ENCODE data around the gene COL13A1. TPM values are rescaled to one million over a fixed set of nuclear protein-coding genes. Genes with fewer than 3 reads are reported as not detected.
A peak's percentile ranks its signal among the peaks of the same experiment; 100 is the strongest.

COL13A1 gene
- total RNA-seq, 4 donors from 2014 or later = 0.19 to 6.9 (median 2.4) TPM

DNA sequence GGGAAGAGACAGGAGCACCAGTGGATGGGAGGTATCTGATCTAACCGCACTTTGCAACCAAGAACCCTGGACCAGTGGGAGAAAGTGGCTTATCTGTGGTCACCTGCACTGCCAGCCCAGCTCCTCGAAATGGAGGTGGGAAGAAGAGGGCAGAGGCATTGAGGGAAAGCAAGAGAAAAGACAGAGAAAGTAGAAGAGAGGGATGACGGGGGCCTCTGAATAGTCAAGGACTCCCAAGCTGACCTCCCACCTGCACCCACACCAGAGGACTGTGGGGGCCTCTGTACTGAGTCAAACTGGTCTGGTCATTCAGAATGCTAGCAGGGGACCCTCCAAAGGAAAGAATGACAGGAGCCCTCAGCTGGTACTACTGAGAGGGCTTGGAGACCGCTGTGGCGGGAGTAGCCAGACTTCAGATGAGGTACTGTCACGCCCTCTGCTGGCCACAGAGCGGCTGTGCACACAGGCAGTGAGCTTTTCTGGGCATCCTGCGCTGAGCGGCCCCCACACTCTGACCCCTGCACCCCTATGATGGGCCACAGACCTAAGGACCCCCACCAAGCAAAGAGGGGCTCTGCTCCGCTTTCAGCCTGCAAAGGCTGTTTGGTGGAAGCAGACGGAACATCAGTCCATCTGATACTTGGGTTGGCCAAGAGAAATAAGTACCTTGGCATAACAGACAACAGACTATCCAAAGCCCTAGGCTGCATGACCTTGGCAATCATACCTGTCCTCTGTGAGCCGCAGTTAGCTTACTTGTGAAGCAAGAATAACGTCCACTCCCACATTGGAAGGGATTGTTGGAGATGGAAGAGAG, 112.9 kb downstream of the COL13A1 start:
- Histone ChIP-seq H3K27me3 (no peaks in the 10 kb centered on the region), H3K36me3 (no peaks in the 10 kb centered on the region), H3K4me1 (peaks cover 19 to 23% of the 10 kb centered on the region in 2 donors), H3K27ac (no peak overlapping the region), H3K9me3 (no peaks in the 10 kb centered on the region), H3K4me3 (no peak overlapping the region)
- in situ Hi-C loops (cut with MboI; ENCODE audit: low sequenced_read_pairs in 4 of 4) = loop anchor here in 1 of 4 donors (25.0 kb wide), 1 partner anchor 277 kb away; the partner anchor contains the start of gene FAM241B
- TF ChIP-seq POLR2A (IDR thresholded peaks at IDR 0.05) = no peak
- TF ChIP-seq, protein P1, sequence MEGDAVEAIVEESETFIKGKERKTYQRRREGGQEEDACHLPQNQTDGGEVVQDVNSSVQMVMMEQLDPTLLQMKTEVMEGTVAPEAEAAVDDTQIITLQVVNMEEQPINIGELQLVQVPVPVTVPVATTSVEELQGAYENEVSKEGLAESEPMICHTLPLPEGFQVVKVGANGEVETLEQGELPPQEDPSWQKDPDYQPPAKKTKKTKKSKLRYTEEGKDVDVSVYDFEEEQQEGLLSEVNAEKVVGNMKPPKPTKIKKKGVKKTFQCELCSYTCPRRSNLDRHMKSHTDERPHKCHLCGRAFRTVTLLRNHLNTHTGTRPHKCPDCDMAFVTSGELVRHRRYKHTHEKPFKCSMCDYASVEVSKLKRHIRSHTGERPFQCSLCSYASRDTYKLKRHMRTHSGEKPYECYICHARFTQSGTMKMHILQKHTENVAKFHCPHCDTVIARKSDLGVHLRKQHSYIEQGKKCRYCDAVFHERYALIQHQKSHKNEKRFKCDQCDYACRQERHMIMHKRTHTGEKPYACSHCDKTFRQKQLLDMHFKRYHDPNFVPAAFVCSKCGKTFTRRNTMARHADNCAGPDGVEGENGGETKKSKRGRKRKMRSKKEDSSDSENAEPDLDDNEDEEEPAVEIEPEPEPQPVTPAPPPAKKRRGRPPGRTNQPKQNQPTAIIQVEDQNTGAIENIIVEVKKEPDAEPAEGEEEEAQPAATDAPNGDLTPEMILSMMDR (IDR thresholded peaks at IDR 0.05 in 4 of 5, conservative IDR thresholded peaks at IDR 0.05 in 1 of 5) = peak; percentile 90 to 96 (median 95)
- ATAC-seq (peak; percentile 52 to 73), DNase-seq (peak; percentile 41 to 62)
- intact Hi-C loops (cut with DNase I; ENCODE audit: low total_unique reads) = loop anchor here (1.0 to 10.0 kb wide), 4 partner anchors 31 to 280 kb away; partner anchors contain the start of genes COL13A1 and FAM241B

DNA sequence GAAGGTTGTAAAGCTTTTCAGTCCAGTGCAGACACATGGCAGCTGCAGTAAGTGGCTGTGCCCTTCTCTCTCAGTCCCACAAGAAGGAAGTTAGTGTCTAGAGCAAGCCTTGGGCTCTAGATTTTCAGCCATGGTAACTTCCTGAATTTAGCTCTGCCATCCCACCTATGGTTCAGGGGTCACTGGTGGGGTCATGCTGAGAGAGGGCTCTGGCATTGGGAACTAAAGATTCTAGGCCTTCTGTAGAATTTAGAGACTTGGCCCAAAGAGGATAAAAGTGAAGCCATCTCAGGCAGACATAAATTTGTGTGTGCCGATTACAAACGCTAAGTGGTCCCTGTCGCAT, 113.5 kb downstream of the COL13A1 start:
- Histone ChIP-seq H3K36me3 (no peaks in the 10 kb centered on the region), H3K27me3 (no peaks in the 10 kb centered on the region), H3K9me3 (no peaks in the 10 kb centered on the region), H3K4me1 (peaks cover 19 to 23% of the 10 kb centered on the region in 2 donors), H3K4me3 (no peak overlapping the region), H3K27ac (no peak overlapping the region)
- DNase-seq (no peak), ATAC-seq (no peak)
- intact Hi-C loops (cut with DNase I; ENCODE audit: low total_unique reads) = loop anchor here (5.0 to 10.0 kb wide), 2 partner anchors 48 to 280 kb away; partner anchors contain the start of gene FAM241B
- in situ Hi-C loops (cut with MboI; ENCODE audit: low sequenced_read_pairs in 4 of 4) = loop anchor here in 1 of 4 donors (25.0 kb wide), 1 partner anchor 278 kb away; the partner anchor contains the start of gene FAM241B
- TF ChIP-seq, protein P1 (IDR thresholded peaks at IDR 0.05 in 4 of 5, conservative IDR thresholded peaks at IDR 0.05 in 1 of 5) = no peak
- no peak for TF ChIP-seq POLR2A (IDR thresholded peaks at IDR 0.05)

DNA sequence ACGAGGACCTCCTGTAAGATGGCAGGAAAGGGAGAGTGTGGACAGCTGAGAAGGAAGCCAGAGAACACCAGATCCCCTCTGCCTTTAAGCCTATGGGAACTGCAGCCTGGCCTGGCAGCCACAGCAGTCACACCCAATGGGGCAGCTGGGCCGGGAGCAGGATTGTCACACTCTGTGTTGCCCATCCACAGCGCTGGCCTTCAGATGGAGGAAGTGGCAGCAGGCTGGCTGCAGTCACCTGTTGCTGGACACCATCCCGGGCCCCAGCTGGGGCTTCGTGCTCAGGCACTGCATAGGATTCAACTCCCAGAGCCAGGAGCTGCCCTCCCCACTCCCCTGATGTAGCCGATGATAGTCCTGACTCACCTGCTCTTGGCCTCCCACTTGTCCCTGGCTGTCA, 114.4 kb downstream of the COL13A1 start:
- DNase-seq (no peak), ATAC-seq (no peak)
- Histone ChIP-seq H3K27ac (no peak overlapping the region), H3K9me3 (no peaks in the 10 kb centered on the region), H3K4me3 (no peak overlapping the region), H3K27me3 (no peaks in the 10 kb centered on the region), H3K36me3 (no peaks in the 10 kb centered on the region), H3K4me1 (peaks cover 12 to 15% of the 10 kb centered on the region in 2 donors)
- TF ChIP-seq POLR2A (IDR thresholded peaks at IDR 0.05) = no peak
- TF ChIP-seq, protein P1 (IDR thresholded peaks at IDR 0.05 in 4 of 5, conservative IDR thresholded peaks at IDR 0.05 in 1 of 5) = no peak
- intact Hi-C loops (cut with DNase I; ENCODE audit: low total_unique reads) (loop anchor here (5.0 to 10.0 kb wide), 2 partner anchors 49 to 281 kb away; partner anchors contain the start of gene FAM241B), in situ Hi-C loops (cut with MboI; ENCODE audit: low sequenced_read_pairs in 4 of 4) (loop anchor here in 1 of 4 donors (25.0 kb wide), 1 partner anchor 279 kb away; the partner anchor contains the start of gene FAM241B)

DNA sequence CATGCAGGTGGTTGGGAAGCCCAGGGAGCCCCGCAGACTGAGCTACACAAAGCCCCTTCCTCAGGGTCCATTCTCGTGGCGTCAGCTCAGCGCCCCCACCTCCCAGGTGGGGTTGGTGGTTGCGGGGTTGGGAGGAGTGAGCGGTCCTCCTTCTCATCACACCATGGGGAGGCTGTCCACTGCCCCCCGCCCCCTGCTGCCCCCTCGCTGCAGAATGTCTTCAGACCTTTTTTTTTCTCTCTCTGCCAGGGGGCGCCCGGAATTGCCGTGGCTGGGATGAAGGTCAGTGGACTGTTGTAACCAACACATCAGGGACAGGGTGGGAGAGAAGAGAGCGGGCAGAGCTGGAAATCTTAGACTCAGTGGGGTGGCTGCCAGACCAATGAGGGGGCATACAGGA, 116.3 kb downstream of the COL13A1 start:
- in situ Hi-C loops (cut with MboI; ENCODE audit: low sequenced_read_pairs in 4 of 4) (loop anchor here in 1 of 4 donors (25.0 kb wide), 1 partner anchor 281 kb away; the partner anchor contains the start of gene FAM241B), intact Hi-C loops (cut with DNase I; ENCODE audit: low total_unique reads) (loop anchor here (5.0 to 10.0 kb wide), 2 partner anchors 51 to 283 kb away; partner anchors contain the start of gene FAM241B)
- Histone ChIP-seq H3K27ac (no peak overlapping the region), H3K4me1 (no peaks in the 10 kb centered on the region), H3K27me3 (no peaks in the 10 kb centered on the region), H3K4me3 (no peak overlapping the region), H3K9me3 (no peaks in the 10 kb centered on the region), H3K36me3 (no peaks in the 10 kb centered on the region)
- DNase-seq (no peak), ATAC-seq (no peak)
- TF ChIP-seq POLR2A (IDR thresholded peaks at IDR 0.05) = no peak
- TF ChIP-seq, protein P1 (IDR thresholded peaks at IDR 0.05 in 4 of 5, conservative IDR thresholded peaks at IDR 0.05 in 1 of 5) = no peak
